Upper lobe of left lung (tissue), 6 donors: Measurements from ENCODE around the gene APP. TPM values are rescaled to one million over a fixed set of nuclear protein-coding genes. Genes with fewer than 3 reads are reported as not detected.

Experiments
- ATAC-seq, 2 donors: fragments of 200-7000 bp; cut with Tn5 transposase; one replicate each; pipeline ENCODE4 v1.9.1; 2022; ENCODE audit warnings: mild to moderate bottlenecking in 2 of 2, moderate library complexity in 2 of 2; ENCODE audit not compliant: low FRiP score in 2 of 2
- DNase-seq, 2 donors: peaks; one replicate each; pipeline ENCODE4 v3.0.0-alpha.2; 2019 to 2020
- H3K27ac ChIP-seq, 4 donors: fragments of 200-600 bp; sonication (generic); one replicate each; pipeline ENCODE4 v1.5.1; 2016 to 2019
- H3K27me3 ChIP-seq, 4 donors: fragments of 200-600 bp; sonication (generic); one replicate each; pipeline ENCODE4 v1.5.1; 2017 to 2019
- H3K36me3 ChIP-seq, 4 donors: fragments of 200-600 bp; sonication (generic); one replicate each; pipeline ENCODE4 v1.5.1; 2016 to 2019
- H3K4me1 ChIP-seq, 4 donors: fragments of 200-600 bp; sonication (generic); one replicate each; pipeline ENCODE4 v1.5.1; 2018 to 2019
- H3K4me3 ChIP-seq, 4 donors: fragments of 200-600 bp; sonication (generic); one replicate each; pipeline ENCODE4 v1.5.1; 2017 to 2019; ENCODE audit warnings: mild to moderate bottlenecking in 2 of 4, moderate library complexity in 1 of 4
- H3K9me3 ChIP-seq, 4 donors: fragments of 200-600 bp; sonication (generic); one replicate each; pipeline ENCODE4 v1.5.1; 2018 to 2019
- CTCF ChIP-seq, 6 experiments: fragments of 450-650 bp in 4 of 6; fragments of 200-600 bp in 2 of 6; sonication (generic) in 2 of 6; IDR thresholded peaks; one replicate each; pipeline ENCODE4 v1.5.1; 2016 to 2019; ENCODE audit warnings: antibody characterized with exemption in 6 of 6
- EP300 ChIP-seq, 4 donors: sonication (generic); formaldehyde crosslinking; IDR thresholded peaks; one replicate each; pipeline ENCODE4 v1.5.1; 2017; ENCODE audit warnings: antibody characterized with exemption in 4 of 4, control low read depth in 2 of 4
- POLR2A ChIP-seq, 4 donors: fragments of 450-650 bp; IDR thresholded peaks; one replicate each; pipeline ENCODE4 v1.5.1; 2016 to 2017; ENCODE audit warnings: antibody characterized with exemption in 4 of 4, mild to moderate bottlenecking in 2 of 4
- POLR2AphosphoS5 ChIP-seq, 2 donors: sonication (generic); formaldehyde crosslinking; IDR thresholded peaks; one replicate each; pipeline ENCODE4 v1.5.1; 2017; ENCODE audit warnings: antibody characterized with exemption in 2 of 2
- WGBS, 2 donors: methylation state at CpG; one replicate each; pipeline ENCODE4 v1.1.5; 2017 to 2018; 5-methylcytosine and 5-hydroxymethylcytosine counted together
- total RNA-seq, 6 donors: library from RNA; depleted of rRNA in 4 of 6; stranded (reverse); fragments of >200 nt in 4 of 6; gene quantifications; one replicate each; pipeline versions ENCODE4 v1.1.0 to v1.2.1, GENCODE V29; 2016 to 2021
- donor health status: DM: no; HTN: no; CAD: no; lungs with moderate emphysema.
- donor health status: DM: no; HTN: yes; CAD: no; lungs with severe emphysema.

The APP gene
- total RNA-seq, 6 donors from 2014 or later, result 177 to 444 (median 391) TPM

DNA sequence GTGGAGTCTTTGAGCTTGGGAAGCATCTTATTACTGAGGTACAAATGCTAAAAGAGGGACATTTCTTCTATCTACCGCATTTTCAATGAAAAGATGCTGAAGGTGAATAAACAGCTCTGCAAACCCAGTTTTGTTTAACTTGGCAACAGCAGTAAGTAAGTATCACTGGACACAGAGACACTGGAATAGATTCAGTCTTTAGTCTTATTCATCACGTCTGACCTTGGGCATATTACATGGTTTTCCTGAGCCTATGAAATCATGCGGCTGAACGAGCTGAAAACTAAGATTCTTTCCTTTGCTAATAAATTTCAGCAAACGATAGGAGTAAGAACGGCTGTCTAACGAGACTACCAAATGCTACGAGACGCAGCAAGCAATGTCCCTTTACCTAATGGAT is 228.4 kb downstream of the APP start:
- ATAC-seq (no peak), DNase-seq (no peak)
- WGBS, 2 donors, result 92 to 96% methylated on average over 9 of the region's 9 CpGs
- H3K27ac ChIP-seq, result no peak overlapping the region
- H3K4me1 ChIP-seq, result peaks cover 8 to 22% (median 17%) of the 10 kb centered on the region in 4 donors
- no peaks in the 10 kb centered on the region for H3K27me3 ChIP-seq
- peaks cover 0 to 6% (median 0%) of the 10 kb centered on the region in 4 donors for H3K36me3 ChIP-seq
- no peak for TF ChIP-seq EP300 (IDR thresholded peaks at IDR 0.05)
- TF ChIP-seq POLR2AphosphoS5 (IDR thresholded peaks at IDR 0.05), result no peak
- H3K9me3 ChIP-seq, result no peaks in the 10 kb centered on the region
- H3K4me3 ChIP-seq, result no peak overlapping the region

DNA sequence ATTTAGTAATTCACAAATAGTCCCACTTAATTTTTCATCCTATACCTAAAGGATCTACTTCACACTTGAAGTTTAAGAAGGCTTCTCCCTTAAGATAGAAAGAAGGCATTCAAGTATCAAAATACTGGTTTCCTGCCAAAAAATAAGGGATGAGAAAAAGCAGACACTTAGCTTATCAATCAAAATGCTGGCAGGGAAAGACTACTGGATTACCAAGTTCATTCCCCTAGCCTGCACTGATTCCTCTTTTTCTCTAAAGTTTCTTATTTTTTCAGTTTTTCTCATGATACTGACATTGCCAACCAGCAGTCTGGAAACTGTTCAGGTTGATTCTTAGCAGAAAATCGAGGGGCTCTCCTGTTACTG is 231.2 kb downstream of the APP start:
- DNase-seq (no peak), ATAC-seq (no peak)
- Histone ChIP-seq H3K4me1 (peaks cover 23 to 37% (median 29%) of the 10 kb centered on the region in 4 donors), H3K27me3 (no peaks in the 10 kb centered on the region), H3K27ac (peak overlapping the region in 3 of 4 donors; percentile 6 to 76 (median 26)), H3K4me3 (no peak overlapping the region), H3K9me3 (no peaks in the 10 kb centered on the region), H3K36me3 (no peaks in the 10 kb centered on the region)
- 38 to 40% methylated on average over 1 of the region's 1 CpG for WGBS, 2 donors
- TF ChIP-seq POLR2A (IDR thresholded peaks at IDR 0.05) (no peak), CTCF (IDR thresholded peaks at IDR 0.05) (no peak), POLR2AphosphoS5 (IDR thresholded peaks at IDR 0.05) (no peak), EP300 (IDR thresholded peaks at IDR 0.05) (no peak)

GRCh38 chr21:25938658-25939395 is 231.7 kb downstream of the APP start:
- H3K27ac ChIP-seq, result peak overlapping the region; percentile 6 to 76 (median 22)
- no peak for DNase-seq

DNA sequence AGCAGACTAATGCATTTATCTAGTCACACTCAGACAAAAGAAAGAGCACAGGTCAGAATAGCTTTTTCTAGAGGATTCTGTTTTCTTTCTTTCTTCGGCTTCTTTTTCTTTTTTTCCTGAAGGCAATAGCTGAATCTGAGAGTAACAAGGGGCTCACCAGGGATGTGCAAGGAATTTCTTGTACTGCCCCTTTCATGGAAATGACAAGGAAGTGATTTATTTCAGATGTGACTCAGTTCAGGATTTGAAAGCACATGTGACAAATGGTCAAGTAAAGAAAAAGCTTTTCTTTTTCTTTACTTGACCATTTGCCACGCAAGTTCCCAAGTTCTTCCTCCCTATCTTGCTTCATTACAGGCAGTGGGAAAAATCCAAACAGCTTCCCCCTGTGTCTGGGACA is 233.8 kb downstream of the APP start:
- Histone ChIP-seq H3K4me1 (peaks cover 23 to 37% (median 29%) of the 10 kb centered on the region in 4 donors), H3K27ac (peak overlapping the region in 3 of 4 donors; percentile 10 to 60 (median 55)), H3K4me3 (no peak overlapping the region), H3K27me3 (no peaks in the 10 kb centered on the region), H3K36me3 (no peaks in the 10 kb centered on the region), H3K9me3 (no peaks in the 10 kb centered on the region)
- 72 to 75% methylated on average over 2 of the region's 2 CpGs for WGBS, 2 donors
- ATAC-seq (no peak), DNase-seq (no peak)
- no peak for TF ChIP-seq EP300 (IDR thresholded peaks at IDR 0.05)
- TF ChIP-seq CTCF (IDR thresholded peaks at IDR 0.05), result no peak
- TF ChIP-seq POLR2A (IDR thresholded peaks at IDR 0.05), result no peak
- no peak for TF ChIP-seq POLR2AphosphoS5 (IDR thresholded peaks at IDR 0.05)

More at GRCh38 chr21:25938658-25939395, 231.7 kb downstream of the APP start:
- Histone ChIP-seq H3K36me3 (no peaks in the 10 kb centered on the region), H3K4me3 (no peak overlapping the region), H3K27me3 (no peaks in the 10 kb centered on the region), H3K4me1 (peaks cover 23 to 37% (median 29%) of the 10 kb centered on the region in 4 donors), H3K9me3 (no peaks in the 10 kb centered on the region)
- TF ChIP-seq CTCF (IDR thresholded peaks at IDR 0.05), result no peak
- TF ChIP-seq POLR2AphosphoS5 (IDR thresholded peaks at IDR 0.05), result no peak
- no peak for TF ChIP-seq EP300 (IDR thresholded peaks at IDR 0.05)
- no peak for TF ChIP-seq POLR2A (IDR thresholded peaks at IDR 0.05)
- no peak for ATAC-seq
- 84 to 87% methylated on average over 10 of the region's 10 CpGs for WGBS, 2 donors

- DNase-seq (peak in 1 of 2 donors; percentile 82), ATAC-seq (peak; percentile 91)
- no peak overlapping the region for H3K4me3 ChIP-seq
- H3K27ac ChIP-seq, result peak overlapping the region; percentile 50 to 60 (median 56)
- peak; percentile 87 to 90 for TF ChIP-seq POLR2AphosphoS5 (IDR thresholded peaks at IDR 0.05)
- TF ChIP-seq EP300 (IDR thresholded peaks at IDR 0.05), result peak in 2 of 4 donors; percentile 95
- no peak for TF ChIP-seq CTCF (IDR thresholded peaks at IDR 0.05)
- 32 to 41% methylated on average over 4 of the region's 4 CpGs for WGBS, 2 donors
- H3K36me3 ChIP-seq, result no peaks in the 10 kb centered on the region
- H3K27me3 ChIP-seq, result no peaks in the 10 kb centered on the region
- H3K4me1 ChIP-seq, result peaks cover 23 to 37% (median 29%) of the 10 kb centered on the region in 4 donors
- no peaks in the 10 kb centered on the region for H3K9me3 ChIP-seq
Measured at GRCh38 chr21:25934771-25935224, 235.8 kb downstream of the APP start.
